Ovary (tissue), 9 donors: Measurements from ENCODE around the gene GNB2. TPM values are rescaled to one million over a fixed set of nuclear protein-coding genes. Genes with fewer than 3 reads are reported as not detected.
"Not testable (repeated sequence)": the region's sequence is repeated elsewhere in the genome, so short reads cannot be mapped to it uniquely, and the experiment has no call there.

ENCODE experiments used
- DNase-seq, 5 donors: peaks; one replicate each; pipeline ENCODE4 v3.0.0-alpha.2; 2019 to 2020
- H3K27ac ChIP-seq, 2 donors: fragments of 200-600 bp; one replicate each; pipeline versions ENCODE4 v1.5.1 to v1.8.0; 2019 to 2022
- H3K27me3 ChIP-seq: fragments of 200-600 bp; one replicate; pipeline ENCODE4 v1.8.0; 2022
- H3K36me3 ChIP-seq: fragments of 200-600 bp; sonication (generic); one replicate; pipeline ENCODE4 v1.5.1; 2019
- H3K4me1 ChIP-seq: one replicate; pipeline ENCODE4 v1.8.1; 2013; ENCODE audit warnings: mild to moderate bottlenecking, moderate library complexity; ENCODE audit not compliant: insufficient read depth
- H3K4me3 ChIP-seq: fragments of 200-600 bp; sonication (generic); one replicate; pipeline ENCODE4 v1.5.1; 2017
- H3K9me3 ChIP-seq, 2 donors: fragments of 200-600 bp in 1 of 2; sonication (generic) in 1 of 2; one replicate each; pipeline versions ENCODE4 v1.5.1 to v1.8.1; 2013 to 2019; ENCODE audit warnings: mild to moderate bottlenecking in 1 of 2, moderate library complexity in 1 of 2
- EP300 ChIP-seq: sonication (generic); formaldehyde crosslinking; IDR thresholded peaks from one replicate; pipeline ENCODE4 v1.6.1; 2017; ENCODE audit warnings: antibody characterized with exemption
- POLR2A ChIP-seq: fragments of 450-650 bp; IDR thresholded peaks from one replicate; pipeline ENCODE4 v1.6.1; 2017; ENCODE audit warnings: antibody characterized with exemption, mild to moderate bottlenecking, moderate library complexity
- WGBS, 3 donors: extraction: QIAGEN DNeasy Blood & Tissue Kit in 1 of 3; methylation state at CpG; one replicate each; pipeline versions ENCODE4 v1.1.5 to v1.1.7; 2013 to 2017; 5-methylcytosine and 5-hydroxymethylcytosine counted together
- intact Hi-C, 4 donors: fragments of 100-400 bp; cut with DNase I; formaldehyde crosslinking; loops; one replicate each; pipeline versions ENCODE4 v1.11.0 to v1.15.1; 2022 to 2023
- polyA plus RNA-seq, 2 donors: library from polyadenylated mRNA; stranded (reverse); fragments of 200-250 nt in 1 of 2; fragments of 350-450 nt in 1 of 2; fragmentation: Illumina TruSeq in 1 of 2; extraction: RNeasy Lipid Tissue Mini Kit (QIAGEN cat#74804) in 1 of 2; gene quantifications; one replicate each; pipeline ENCODE4 v1.2.3, GENCODE V29; 2013 to 2014
- total RNA-seq, 7 donors: library from RNA; depleted of rRNA in 2 of 7; stranded (reverse); fragments of >200 nt in 2 of 7; fragmentation: NEBNext Ultra II Directional in 3 of 7; extraction: Animal tissue kit (Norgen Biotek cat#: 25700) in 3 of 7; gene quantifications; one replicate each; pipeline versions ENCODE4 v1.1.0 to v1.2.4, GENCODE V29; 2016 to 2023
- TF ChIP-seq, protein P1 (sequence below), 3 donors: fragments of 450-650 bp in 2 of 3; fragments of 200-600 bp in 1 of 3; IDR thresholded peaks; one replicate each; pipeline versions ENCODE4 v1.5.1 to v1.8.0; 2016 to 2022; ENCODE audit warnings: antibody characterized with exemption in 3 of 3, mild to moderate bottlenecking in 1 of 3
- donor health status: DM: no; HTN: no; CAD: no; lungs with moderate emphysema.
- donor health status: DM: no; HTN: no; CAD: no.
- donor health status: Bipolar disorder and iron deficiency.
- donor health status: DM: yes; HTN: yes; CAD: no.
- donor health status: DM: no; HTN: no; CAD: no.
- donor health status: DM: yes; HTN: yes; CAD: no.

Gene GNB2
- total and polyA plus RNA-seq, 9 donors: 18.9 to 281 (median 216) TPM

DNA sequence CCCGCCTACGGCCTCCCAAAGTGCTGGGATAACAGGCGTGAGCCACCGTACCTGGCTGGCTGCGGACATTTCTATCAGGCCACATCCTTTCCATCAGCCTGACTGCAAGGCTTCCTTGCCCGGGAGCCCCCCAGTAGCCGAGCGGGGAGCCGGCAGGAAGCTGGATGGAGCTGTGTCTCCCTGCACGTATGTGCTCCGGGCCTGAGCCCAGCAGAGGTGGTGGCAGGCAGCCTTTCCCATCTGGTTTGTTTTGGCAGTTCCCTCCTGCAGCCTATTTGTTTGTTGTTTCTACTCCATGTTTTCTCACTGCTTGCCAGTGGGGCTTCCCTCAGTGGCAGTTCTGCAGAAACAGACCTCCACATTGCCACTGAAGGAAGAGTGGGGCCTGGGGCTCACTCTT lies 37.8 kb downstream of the GNB2 start:
- Histone ChIP-seq H3K4me3 (no peak overlapping the region), H3K36me3 (no peaks in the 10 kb centered on the region), H3K27me3 (no peaks in the 10 kb centered on the region), H3K4me1 (peaks cover 7% of the 10 kb centered on the region), H3K27ac (no peak overlapping the region), H3K9me3 (no peaks in the 10 kb centered on the region)
- WGBS, 3 donors: 31 to 58% (median 33%) methylated on average over 11 of the region's 11 CpGs
- DNase-seq: peak in 1 of 5 donors; percentile 44
- TF ChIP-seq EP300: no peak
- TF ChIP-seq POLR2A: no peak
- TF ChIP-seq, protein P1, sequence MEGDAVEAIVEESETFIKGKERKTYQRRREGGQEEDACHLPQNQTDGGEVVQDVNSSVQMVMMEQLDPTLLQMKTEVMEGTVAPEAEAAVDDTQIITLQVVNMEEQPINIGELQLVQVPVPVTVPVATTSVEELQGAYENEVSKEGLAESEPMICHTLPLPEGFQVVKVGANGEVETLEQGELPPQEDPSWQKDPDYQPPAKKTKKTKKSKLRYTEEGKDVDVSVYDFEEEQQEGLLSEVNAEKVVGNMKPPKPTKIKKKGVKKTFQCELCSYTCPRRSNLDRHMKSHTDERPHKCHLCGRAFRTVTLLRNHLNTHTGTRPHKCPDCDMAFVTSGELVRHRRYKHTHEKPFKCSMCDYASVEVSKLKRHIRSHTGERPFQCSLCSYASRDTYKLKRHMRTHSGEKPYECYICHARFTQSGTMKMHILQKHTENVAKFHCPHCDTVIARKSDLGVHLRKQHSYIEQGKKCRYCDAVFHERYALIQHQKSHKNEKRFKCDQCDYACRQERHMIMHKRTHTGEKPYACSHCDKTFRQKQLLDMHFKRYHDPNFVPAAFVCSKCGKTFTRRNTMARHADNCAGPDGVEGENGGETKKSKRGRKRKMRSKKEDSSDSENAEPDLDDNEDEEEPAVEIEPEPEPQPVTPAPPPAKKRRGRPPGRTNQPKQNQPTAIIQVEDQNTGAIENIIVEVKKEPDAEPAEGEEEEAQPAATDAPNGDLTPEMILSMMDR (IDR thresholded peaks at IDR 0.05): no peak
- intact Hi-C loops: no loop called here

- Histone ChIP-seq H3K9me3 (no peaks in the 10 kb centered on the region), H3K27ac (no peak overlapping the region), H3K36me3 (no peaks in the 10 kb centered on the region), H3K27me3 (no peaks in the 10 kb centered on the region), H3K4me3 (no peak overlapping the region), H3K4me1 (no peaks in the 10 kb centered on the region)
- intact Hi-C loops: no loop called here
- WGBS, 3 donors: 52 to 63% (median 60%) methylated on average over 8 of the region's 8 CpGs
- DNase-seq: no peak
- TF ChIP-seq, protein P1 (IDR thresholded peaks at IDR 0.05): no peak
- TF ChIP-seq EP300 (no peak), POLR2A (no peak)
Measured at GRCh38 chr7:100714725-100715124, 41.2 kb downstream of the GNB2 start.

DNA sequence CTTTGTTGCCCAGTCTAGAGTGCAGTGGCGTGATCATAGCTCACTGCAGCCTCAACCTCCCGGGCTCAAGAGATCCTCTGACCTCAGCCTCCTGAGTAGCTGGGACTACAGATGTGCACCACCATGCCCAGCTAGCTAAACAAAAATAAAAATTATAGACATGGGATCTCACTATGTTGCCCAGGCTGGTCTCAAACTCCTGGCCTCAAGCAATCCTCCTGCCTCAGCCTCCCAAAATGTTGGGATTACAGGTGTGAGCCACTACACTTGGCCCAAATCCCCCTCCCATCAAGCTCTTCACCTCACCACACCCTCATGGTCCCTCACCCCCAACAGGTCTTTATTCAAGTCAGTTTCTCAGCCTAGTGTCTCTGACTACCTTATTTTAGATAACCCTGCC lies 43.5 kb downstream of the GNB2 start:
- 90 to 96% (median 93%) methylated on average over 2 of the region's 2 CpGs for WGBS, 3 donors
- H3K36me3 ChIP-seq, DNase-seq, H3K27me3 ChIP-seq, H3K9me3 ChIP-seq, H3K27ac ChIP-seq, H3K4me3 ChIP-seq, intact Hi-C loops, H3K4me1 ChIP-seq: not testable (repeated sequence)

- H3K9me3 ChIP-seq: no peaks in the 10 kb centered on the region
- TF ChIP-seq POLR2A: no peak
- no peak for TF ChIP-seq EP300
- 35 to 47% (median 40%) methylated on average over 8 of the region's 8 CpGs for WGBS, 3 donors
- no peaks in the 10 kb centered on the region for H3K27me3 ChIP-seq
- no peaks in the 10 kb centered on the region for H3K36me3 ChIP-seq
- intact Hi-C loops: loop anchor here in 2 of 4 donors (10.0 kb wide), 1 partner anchor 255 kb away; the partner anchor contains the start of gene SPACDR (in 2 of the 2)
- H3K27ac ChIP-seq: no peak overlapping the region
- DNase-seq: no peak
- H3K4me3 ChIP-seq: no peak overlapping the region
- H3K4me1 ChIP-seq: peaks cover 2% of the 10 kb centered on the region
Measured at GRCh38 chr7:100719523-100720278, 46.2 kb downstream of the GNB2 start.

DNA sequence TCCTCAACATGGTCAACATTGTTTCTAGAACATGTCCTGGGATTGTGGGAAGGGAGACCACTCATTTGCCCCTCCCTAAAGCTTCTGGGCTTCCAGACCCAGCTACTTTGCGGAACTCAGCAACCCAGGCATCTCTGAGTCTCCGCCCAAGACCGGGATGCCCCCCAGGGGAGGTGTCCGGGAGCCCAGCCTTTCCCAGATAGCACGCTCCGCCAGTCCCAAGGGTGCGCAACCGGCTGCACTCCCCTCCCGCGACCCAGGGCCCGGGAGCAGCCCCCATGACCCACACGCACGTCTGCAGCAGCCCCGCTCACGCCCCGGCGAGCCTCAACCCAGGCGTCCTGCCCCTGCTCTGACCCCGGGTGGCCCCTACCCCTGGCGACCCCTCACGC lies 46.7 kb downstream of the GNB2 start, which contains the start of gene EPO:
Gene EPO (plus strand): TSS at position 190 of the 392 bp plus-strand sequence. CDS start 513 bp downstream, outside the sequence.
- intact Hi-C loops: loop anchor here in 2 of 4 donors (10.0 kb wide), 1 partner anchor 255 kb away; the partner anchor contains the start of gene SPACDR (in 2 of the 2)
- no peaks in the 10 kb centered on the region for H3K9me3 ChIP-seq
- no peaks in the 10 kb centered on the region for H3K36me3 ChIP-seq
- peaks cover 2% of the 10 kb centered on the region for H3K4me1 ChIP-seq
- no peak within 1 kb of the TSS for H3K27ac ChIP-seq
- DNase-seq: no peak
- H3K27me3 ChIP-seq: no peaks in the 10 kb centered on the region
- TF ChIP-seq EP300 (no peak), POLR2A (no peak)
- TF ChIP-seq, protein P1 (IDR thresholded peaks at IDR 0.05): no peak
- peak within 1 kb of the TSS; percentile 22 for H3K4me3 ChIP-seq
- 1 to 5% (median 3%) methylated on average over 11 to 21 of the region's 21 CpGs for WGBS, 3 donors
